SH-SY5Y (cell line): ENCODE measurements around the gene TMEM170B.

Experiments
- GATA2 ChIP-seq: IDR thresholded peaks from 2 replicates; pipeline ENCODE4 v1.6.1; 2011; ENCODE audit warnings: mild to moderate bottlenecking, low read depth, low read length
- GATA3 ChIP-seq: IDR thresholded peaks from 2 replicates; pipeline ENCODE4 v1.6.1; 2011; ENCODE audit warnings: low read depth, mild to moderate bottlenecking, low read length, moderate library complexity

DNA sequence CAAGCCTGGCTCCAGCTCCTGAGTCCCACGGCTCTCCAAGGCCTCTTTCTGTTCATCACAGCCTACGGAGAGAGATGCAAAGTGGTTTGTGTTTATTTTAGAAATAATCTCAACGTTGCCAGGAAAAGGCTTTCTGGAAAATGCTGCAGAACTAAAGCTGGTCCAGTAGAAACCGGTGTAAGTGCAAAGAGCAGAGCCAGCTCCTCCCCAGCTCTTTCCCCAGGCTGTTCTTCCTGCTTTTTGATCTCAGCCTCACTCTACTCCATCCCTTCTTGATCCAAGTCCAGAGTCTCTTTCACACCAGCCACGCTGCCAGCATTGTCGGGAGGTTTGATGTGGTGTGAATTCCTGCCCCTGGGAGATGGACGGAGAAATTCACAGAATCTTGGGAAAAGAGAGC, 69.8 kb downstream of the TMEM170B start:
- TF ChIP-seq GATA3, result no peak
- no peak for TF ChIP-seq GATA2
